Right atrium auricular region (tissue), 2 donors: ENCODE results near the gene GRIP2. TPM values are rescaled to one million over a fixed set of nuclear protein-coding genes. Genes with fewer than 3 reads are reported as not detected.

Experiments used
- DNase-seq: peaks from one replicate; pipeline ENCODE4 v3.0.0-alpha.2; 2019; ENCODE audit warnings: low spot score
- H3K27ac ChIP-seq, 2 donors: fragments of 200-600 bp; sonication (generic); 1 replicate in 1 of 2; 2 replicates in 1 of 2; pipeline ENCODE4 v1.5.1; 2016 to 2019
- H3K27me3 ChIP-seq, 2 donors: fragments of 200-600 bp; sonication (generic); one replicate each; pipeline versions ENCODE4 v1.5.1 to v1.6.0; 2017 to 2019
- H3K36me3 ChIP-seq: fragments of 200-600 bp; sonication (generic); one replicate; pipeline ENCODE4 v1.5.1; 2016
- H3K4me1 ChIP-seq, 2 donors: fragments of 200-600 bp; sonication (generic); one replicate each; pipeline versions ENCODE4 v1.5.1 to v1.6.0; 2017 to 2019
- H3K4me3 ChIP-seq, 2 donors: fragments of 200-600 bp; sonication (generic); 1 replicate in 1 of 2; 2 replicates in 1 of 2; pipeline ENCODE4 v1.5.1; 2017 to 2019; ENCODE audit warnings: mild to moderate bottlenecking in 1 of 2, moderate library complexity in 1 of 2
- H3K9me3 ChIP-seq, 2 donors: fragments of 200-600 bp; sonication (generic); one replicate each; pipeline ENCODE4 v1.5.1; 2019
- total RNA-seq, 2 donors: library from RNA; depleted of rRNA; stranded (reverse); fragments of >200 nt; gene quantifications; one replicate each; pipeline ENCODE4 v1.1.0, GENCODE V29; 2016
- TF ChIP-seq, protein P1 (sequence below), 2 donors: fragments of 200-600 bp; sonication (generic); IDR thresholded peaks; one replicate each; pipeline ENCODE4 v1.5.1; 2019; ENCODE audit warnings: antibody characterized with exemption in 2 of 2

The GRIP2 gene
- total RNA-seq, 2 donors from 2014 or later: 7.1 to 13.2 TPM

DNA sequence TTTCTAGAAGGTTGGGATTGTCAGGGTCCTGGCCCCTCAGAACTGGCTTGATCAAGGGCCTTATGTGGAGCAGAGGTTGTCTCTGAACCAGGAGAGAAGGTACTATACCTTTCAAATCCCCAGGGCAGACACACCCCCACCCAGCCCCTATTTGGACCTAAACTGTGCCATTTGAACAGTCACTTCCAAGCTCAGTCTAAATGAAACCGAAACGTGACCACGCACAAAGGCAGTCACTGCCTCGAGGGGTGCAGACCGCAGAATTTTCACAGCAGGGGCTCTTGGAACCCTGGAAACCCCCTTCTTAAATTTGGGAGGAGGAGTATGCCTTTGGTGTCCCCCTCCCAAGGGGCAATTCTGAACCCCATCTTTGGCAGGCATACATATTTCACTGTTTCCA lies 53.7 kb downstream of the GRIP2 start:
- Histone ChIP-seq H3K27me3 (no peaks in the 10 kb centered on the region), H3K9me3 (no peaks in the 10 kb centered on the region), H3K36me3 (peaks cover 23% of the 10 kb centered on the region), H3K4me1 (peaks cover 0 to 24% of the 10 kb centered on the region in 2 donors), H3K27ac (no peak overlapping the region), H3K4me3 (no peak overlapping the region)
- TF ChIP-seq, protein P1, sequence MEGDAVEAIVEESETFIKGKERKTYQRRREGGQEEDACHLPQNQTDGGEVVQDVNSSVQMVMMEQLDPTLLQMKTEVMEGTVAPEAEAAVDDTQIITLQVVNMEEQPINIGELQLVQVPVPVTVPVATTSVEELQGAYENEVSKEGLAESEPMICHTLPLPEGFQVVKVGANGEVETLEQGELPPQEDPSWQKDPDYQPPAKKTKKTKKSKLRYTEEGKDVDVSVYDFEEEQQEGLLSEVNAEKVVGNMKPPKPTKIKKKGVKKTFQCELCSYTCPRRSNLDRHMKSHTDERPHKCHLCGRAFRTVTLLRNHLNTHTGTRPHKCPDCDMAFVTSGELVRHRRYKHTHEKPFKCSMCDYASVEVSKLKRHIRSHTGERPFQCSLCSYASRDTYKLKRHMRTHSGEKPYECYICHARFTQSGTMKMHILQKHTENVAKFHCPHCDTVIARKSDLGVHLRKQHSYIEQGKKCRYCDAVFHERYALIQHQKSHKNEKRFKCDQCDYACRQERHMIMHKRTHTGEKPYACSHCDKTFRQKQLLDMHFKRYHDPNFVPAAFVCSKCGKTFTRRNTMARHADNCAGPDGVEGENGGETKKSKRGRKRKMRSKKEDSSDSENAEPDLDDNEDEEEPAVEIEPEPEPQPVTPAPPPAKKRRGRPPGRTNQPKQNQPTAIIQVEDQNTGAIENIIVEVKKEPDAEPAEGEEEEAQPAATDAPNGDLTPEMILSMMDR (IDR thresholded peaks at IDR 0.05): no peak
- no peak for DNase-seq

DNA sequence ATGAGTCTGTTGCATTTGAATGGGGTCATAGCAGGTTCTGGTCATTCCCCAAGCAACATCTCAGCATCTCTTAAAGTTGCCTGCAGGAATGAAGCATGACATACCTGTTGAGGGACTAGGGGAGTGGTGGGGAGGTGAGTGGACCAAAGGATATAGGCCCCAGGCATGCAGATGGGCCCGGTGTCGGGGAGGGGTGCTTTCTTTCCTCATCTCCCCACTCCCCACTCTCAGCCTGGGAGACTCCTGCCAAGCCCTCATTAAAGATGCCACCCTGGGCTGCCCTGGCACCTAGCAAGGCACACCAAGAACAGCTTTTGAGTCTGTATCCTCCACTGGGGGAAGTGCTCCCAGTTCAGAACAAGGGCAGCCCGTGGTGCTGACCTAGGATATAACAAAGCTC lies 54.2 kb downstream of the GRIP2 start:
- DNase-seq: no peak
- H3K4me1 ChIP-seq: peaks cover 0 to 28% of the 10 kb centered on the region in 2 donors
- no peak overlapping the region for H3K4me3 ChIP-seq
- TF ChIP-seq, protein P1 (IDR thresholded peaks at IDR 0.05): no peak
- H3K27ac ChIP-seq: no peak overlapping the region
- H3K27me3 ChIP-seq: no peaks in the 10 kb centered on the region
- peaks cover 27% of the 10 kb centered on the region for H3K36me3 ChIP-seq
- no peaks in the 10 kb centered on the region for H3K9me3 ChIP-seq

DNA sequence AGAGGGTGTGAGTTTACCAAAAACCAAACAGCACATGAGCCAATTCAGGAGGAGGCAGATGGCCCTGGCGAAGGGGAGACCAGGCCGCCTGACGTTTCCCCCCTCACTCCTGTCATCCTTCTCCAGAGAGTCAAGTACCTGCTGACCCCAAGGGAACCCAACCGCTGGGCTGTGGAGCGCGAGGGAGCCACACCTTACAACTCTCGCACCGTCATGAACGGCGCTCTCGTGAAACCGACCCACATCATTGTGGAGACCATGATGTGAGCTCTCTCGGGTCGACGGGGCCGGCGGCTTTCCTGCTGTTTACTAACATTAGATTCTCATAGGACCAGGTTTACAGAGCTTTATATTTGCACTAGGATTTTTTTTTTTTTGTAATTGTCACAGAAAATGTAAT lies 55.4 kb downstream of the GRIP2 start:
- H3K9me3 ChIP-seq: no peaks in the 10 kb centered on the region
- TF ChIP-seq, protein P1 (IDR thresholded peaks at IDR 0.05): no peak
- no peak for DNase-seq
- H3K36me3 ChIP-seq: peaks cover 32% of the 10 kb centered on the region
- no peak overlapping the region for H3K4me3 ChIP-seq
- H3K27ac ChIP-seq: no peak overlapping the region
- no peaks in the 10 kb centered on the region for H3K27me3 ChIP-seq
- peaks cover 0 to 40% of the 10 kb centered on the region in 2 donors for H3K4me1 ChIP-seq

DNA sequence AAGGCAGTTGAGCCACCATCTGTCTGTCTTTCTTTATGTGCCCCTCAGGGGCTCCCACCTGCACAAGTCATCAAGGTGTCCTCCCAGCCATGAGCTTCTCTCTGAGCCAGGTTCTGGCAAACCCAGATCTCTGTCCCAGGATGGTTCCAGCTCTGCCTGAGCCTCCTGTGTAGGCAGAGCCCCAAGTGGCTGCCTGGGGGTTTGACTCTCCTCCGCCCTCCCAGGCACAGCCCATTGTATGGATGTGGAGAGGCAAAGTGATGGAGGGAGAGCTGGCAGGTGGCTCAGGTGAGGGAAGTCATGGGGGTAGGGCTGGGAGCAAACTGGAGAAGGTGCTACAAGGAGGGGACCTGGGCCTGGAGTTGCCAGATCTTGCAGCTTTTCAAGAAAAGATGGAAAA lies 56.9 kb downstream of the GRIP2 start:
- Histone ChIP-seq H3K9me3 (no peaks in the 10 kb centered on the region), H3K27me3 (no peaks in the 10 kb centered on the region), H3K36me3 (peaks cover 45% of the 10 kb centered on the region), H3K4me1 (peaks cover 0 to 44% of the 10 kb centered on the region in 2 donors), H3K27ac (no peak overlapping the region), H3K4me3 (no peak overlapping the region)
- no peak for DNase-seq
- TF ChIP-seq, protein P1 (IDR thresholded peaks at IDR 0.05): no peak

DNA sequence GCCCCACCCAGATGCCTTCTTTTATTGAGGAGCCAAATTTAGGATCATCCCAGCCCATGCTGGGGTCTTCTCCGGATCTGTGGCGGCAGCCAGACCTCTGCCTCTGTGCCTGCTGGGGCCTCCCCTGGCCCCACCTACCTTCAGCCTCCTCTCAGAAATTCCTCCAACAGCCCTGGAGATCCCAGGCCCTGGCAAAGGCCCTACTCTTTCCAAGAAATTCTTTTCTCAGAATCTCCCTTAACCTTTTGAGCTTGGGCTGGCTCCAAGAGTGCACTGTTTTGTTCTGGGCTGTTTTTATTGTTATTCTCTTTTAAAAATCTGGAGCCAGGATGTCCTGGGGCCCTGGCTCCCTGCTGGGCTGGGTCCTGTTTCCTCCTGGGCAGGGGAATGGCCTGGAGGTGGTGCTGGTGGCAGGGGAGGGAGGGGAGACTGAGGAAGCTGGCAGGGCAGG lies 57.8 kb downstream of the GRIP2 start:
- Histone ChIP-seq H3K9me3 (no peaks in the 10 kb centered on the region), H3K27me3 (no peaks in the 10 kb centered on the region), H3K27ac (no peak overlapping the region), H3K4me3 (no peak overlapping the region), H3K36me3 (peaks cover 55% of the 10 kb centered on the region), H3K4me1 (peaks cover 0 to 37% of the 10 kb centered on the region in 2 donors)
- TF ChIP-seq, protein P1 (IDR thresholded peaks at IDR 0.05): no peak
- no peak for DNase-seq

DNA sequence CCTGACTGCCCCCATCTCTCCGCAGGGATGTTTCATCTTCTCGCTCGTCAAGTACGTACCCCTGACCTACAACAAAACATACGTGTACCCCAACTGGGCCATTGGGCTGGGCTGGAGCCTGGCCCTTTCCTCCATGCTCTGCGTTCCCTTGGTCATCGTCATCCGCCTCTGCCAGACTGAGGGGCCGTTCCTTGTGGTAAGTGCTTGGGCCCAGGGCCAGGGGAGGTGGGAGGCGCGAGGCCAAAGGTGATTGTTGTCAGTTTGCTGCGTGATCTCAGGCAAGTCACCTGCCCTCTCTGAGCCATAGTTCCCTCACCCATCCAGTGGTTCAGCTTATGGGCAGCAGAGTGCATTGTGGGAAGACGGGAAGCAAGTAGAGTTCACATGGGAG lies 58.5 kb downstream of the GRIP2 start:
- peaks cover 0 to 37% of the 10 kb centered on the region in 2 donors for H3K4me1 ChIP-seq
- no peaks in the 10 kb centered on the region for H3K27me3 ChIP-seq
- H3K4me3 ChIP-seq: no peak overlapping the region
- no peaks in the 10 kb centered on the region for H3K9me3 ChIP-seq
- TF ChIP-seq, protein P1 (IDR thresholded peaks at IDR 0.05): no peak
- no peak overlapping the region for H3K27ac ChIP-seq
- no peak for DNase-seq
- H3K36me3 ChIP-seq: peaks cover 59% of the 10 kb centered on the region
